Esophagus muscularis mucosa (tissue), 4 donors: ENCODE results near the gene PCSK6. TPM values are rescaled to one million over a fixed set of nuclear protein-coding genes. Genes with fewer than 3 reads are reported as not detected.

Experiments used
- DNase-seq: peaks from one replicate; pipeline ENCODE4 v3.0.0-alpha.2; 2017; ENCODE audit errors: extremely low spot score
- H3K27ac ChIP-seq, 4 donors: fragments of 200-600 bp; sonication (generic); replicated peaks in 1 of 4; 1 replicate in 3 of 4; 2 replicates in 1 of 4; pipeline ENCODE4 v1.5.1; 2016 to 2019; ENCODE audit warnings: mild to moderate bottlenecking in 1 of 4
- H3K27me3 ChIP-seq, 4 donors: fragments of 200-600 bp; sonication (generic); one replicate each; pipeline versions ENCODE4 v1.5.1 to v1.6.0; 2016 to 2019
- H3K36me3 ChIP-seq, 4 donors: fragments of 200-600 bp; sonication (generic); one replicate each; pipeline ENCODE4 v1.5.1; 2016 to 2019
- H3K4me1 ChIP-seq, 4 donors: fragments of 200-600 bp; sonication (generic); one replicate each; pipeline ENCODE4 v1.5.1; 2016 to 2019
- H3K4me3 ChIP-seq, 4 donors: fragments of 200-600 bp; sonication (generic); 1 replicate in 2 of 4; 2 replicates in 2 of 4; pipeline ENCODE4 v1.5.1; 2016 to 2019; ENCODE audit warnings: mild to moderate bottlenecking in 4 of 4, moderate library complexity in 1 of 4
- H3K9me3 ChIP-seq, 4 donors: fragments of 200-600 bp; sonication (generic); 1 replicate in 3 of 4; 2 replicates in 1 of 4; pipeline ENCODE4 v1.5.1; 2016 to 2019
- EP300 ChIP-seq: sonication (generic); formaldehyde crosslinking; IDR thresholded peaks from one replicate; pipeline ENCODE4 v1.6.1; 2017; ENCODE audit warnings: antibody characterized with exemption
- POLR2A ChIP-seq: fragments of 450-650 bp; IDR thresholded peaks from one replicate; pipeline ENCODE4 v1.6.1; 2017; ENCODE audit warnings: antibody characterized with exemption, moderate library complexity, mild to moderate bottlenecking, low read depth
- POLR2AphosphoS5 ChIP-seq, 2 donors: sonication (generic); formaldehyde crosslinking; IDR thresholded peaks; one replicate each; pipeline ENCODE4 v1.6.1; 2017; ENCODE audit warnings: antibody characterized with exemption in 2 of 2
- WGBS: methylation state at CpG from one replicate; pipeline ENCODE4 v1.1.5; 2018; 5-methylcytosine and 5-hydroxymethylcytosine counted together
- intact Hi-C: fragments of 100-400 bp; cut with DNase I; formaldehyde crosslinking; loops from one replicate; pipeline ENCODE4 v1.15.1; 2023
- total RNA-seq, 4 donors: library from RNA; depleted of rRNA; stranded (reverse); fragments of >200 nt; gene quantifications; one replicate each; pipeline versions ENCODE4 v1.1.0 to v1.2.1, GENCODE V29; 2016
- TF ChIP-seq, protein P1 (sequence below), 3 experiments: fragments of 200-600 bp in 2 of 3; fragments of 450-650 bp in 1 of 3; sonication (generic) in 2 of 3; IDR thresholded peaks; one replicate each; pipeline ENCODE4 v1.5.1; 2017 to 2019; ENCODE audit warnings: antibody characterized with exemption in 3 of 3, mild to moderate bottlenecking in 2 of 3, moderate library complexity in 1 of 3

The PCSK6 gene
- total RNA-seq, 4 donors from 2014 or later: 13.6 to 24.1 (median 15.3) TPM

DNA sequence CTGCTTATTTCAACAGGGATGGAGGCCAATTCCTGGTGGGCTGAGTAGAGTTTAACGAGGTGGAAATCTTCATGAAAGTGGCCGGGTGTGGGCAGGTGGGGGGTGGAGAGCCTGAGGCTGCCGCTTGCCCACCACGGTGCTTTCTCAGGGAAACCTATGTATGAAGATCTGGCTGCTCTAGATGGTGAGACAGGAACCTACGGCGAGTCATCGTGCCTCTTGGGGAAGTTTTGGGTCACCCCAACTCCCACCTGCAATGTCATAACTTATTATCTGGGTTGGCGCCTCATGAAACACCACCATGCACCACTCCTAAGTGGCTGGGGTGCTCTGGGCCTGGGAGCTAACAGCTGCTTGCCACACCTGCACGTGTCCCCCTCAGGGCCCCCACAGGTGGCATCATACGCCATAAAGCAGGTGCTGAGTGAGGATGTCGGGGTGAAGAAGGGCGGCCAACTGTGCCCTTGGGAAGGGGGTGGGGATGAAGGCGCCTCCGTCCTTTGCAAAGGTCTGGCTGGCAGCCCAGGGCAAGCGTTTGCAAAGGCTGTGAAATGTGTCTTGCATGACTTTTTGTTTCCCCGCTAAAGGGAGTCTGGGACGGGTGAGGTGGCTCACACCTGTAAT is 166.5 kb downstream of the PCSK6 start:
- DNase-seq: no peak
- no peaks in the 10 kb centered on the region for H3K9me3 ChIP-seq

GRCh38 chr15:101322016-101322695 is 167.4 kb downstream of the PCSK6 start:
- H3K9me3 ChIP-seq: no peaks in the 10 kb centered on the region
- H3K36me3 ChIP-seq: peaks cover 0 to 40% (median 0%) of the 10 kb centered on the region in 4 donors
- no peak for TF ChIP-seq POLR2AphosphoS5 (IDR thresholded peaks at IDR 0.05)
- WGBS: 81% methylated on average over 21 of the region's 21 CpGs
- H3K27ac ChIP-seq: no peak overlapping the region
- peaks cover 0 to 30% (median 0%) of the 10 kb centered on the region in 4 donors for H3K27me3 ChIP-seq
- no peaks in the 10 kb centered on the region for H3K4me1 ChIP-seq
- H3K4me3 ChIP-seq: no peak overlapping the region
- intact Hi-C loops: no loop called here
- no peak for DNase-seq

More for the DNA sequence above, 166.5 kb downstream of the PCSK6 start:
- H3K4me3 ChIP-seq: no peak overlapping the region
- intact Hi-C loops: no loop called here
- 93% methylated on average over 17 of the region's 17 CpGs for WGBS
- H3K36me3 ChIP-seq: peaks cover 0 to 40% (median 0%) of the 10 kb centered on the region in 4 donors
- no peak overlapping the region for H3K27ac ChIP-seq
- peaks cover 0 to 35% (median 0%) of the 10 kb centered on the region in 4 donors for H3K27me3 ChIP-seq
- TF ChIP-seq POLR2AphosphoS5 (IDR thresholded peaks at IDR 0.05): no peak
- no peak for TF ChIP-seq POLR2A
- no peak for TF ChIP-seq EP300
- TF ChIP-seq, protein P1, sequence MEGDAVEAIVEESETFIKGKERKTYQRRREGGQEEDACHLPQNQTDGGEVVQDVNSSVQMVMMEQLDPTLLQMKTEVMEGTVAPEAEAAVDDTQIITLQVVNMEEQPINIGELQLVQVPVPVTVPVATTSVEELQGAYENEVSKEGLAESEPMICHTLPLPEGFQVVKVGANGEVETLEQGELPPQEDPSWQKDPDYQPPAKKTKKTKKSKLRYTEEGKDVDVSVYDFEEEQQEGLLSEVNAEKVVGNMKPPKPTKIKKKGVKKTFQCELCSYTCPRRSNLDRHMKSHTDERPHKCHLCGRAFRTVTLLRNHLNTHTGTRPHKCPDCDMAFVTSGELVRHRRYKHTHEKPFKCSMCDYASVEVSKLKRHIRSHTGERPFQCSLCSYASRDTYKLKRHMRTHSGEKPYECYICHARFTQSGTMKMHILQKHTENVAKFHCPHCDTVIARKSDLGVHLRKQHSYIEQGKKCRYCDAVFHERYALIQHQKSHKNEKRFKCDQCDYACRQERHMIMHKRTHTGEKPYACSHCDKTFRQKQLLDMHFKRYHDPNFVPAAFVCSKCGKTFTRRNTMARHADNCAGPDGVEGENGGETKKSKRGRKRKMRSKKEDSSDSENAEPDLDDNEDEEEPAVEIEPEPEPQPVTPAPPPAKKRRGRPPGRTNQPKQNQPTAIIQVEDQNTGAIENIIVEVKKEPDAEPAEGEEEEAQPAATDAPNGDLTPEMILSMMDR (IDR thresholded peaks at IDR 0.05): no peak
- H3K4me1 ChIP-seq: no peaks in the 10 kb centered on the region

- Histone ChIP-seq H3K36me3 (peaks cover 0 to 43% (median 0%) of the 10 kb centered on the region in 4 donors), H3K27me3 (peaks cover 0 to 27% (median 0%) of the 10 kb centered on the region in 4 donors), H3K4me1 (no peaks in the 10 kb centered on the region), H3K27ac (no peak overlapping the region), H3K9me3 (no peaks in the 10 kb centered on the region), H3K4me3 (no peak overlapping the region)
- 60% methylated on average over 18 of the region's 21 CpGs for WGBS
- no peak for DNase-seq
- intact Hi-C loops: no loop called here
- no peak for TF ChIP-seq POLR2A
- TF ChIP-seq, protein P1 (IDR thresholded peaks at IDR 0.05): peak in 1 of 3 experiments; percentile 15
These were observed 168.9 kb downstream of the PCSK6 start for GRCh38 chr15:101320501-101321052.

DNA sequence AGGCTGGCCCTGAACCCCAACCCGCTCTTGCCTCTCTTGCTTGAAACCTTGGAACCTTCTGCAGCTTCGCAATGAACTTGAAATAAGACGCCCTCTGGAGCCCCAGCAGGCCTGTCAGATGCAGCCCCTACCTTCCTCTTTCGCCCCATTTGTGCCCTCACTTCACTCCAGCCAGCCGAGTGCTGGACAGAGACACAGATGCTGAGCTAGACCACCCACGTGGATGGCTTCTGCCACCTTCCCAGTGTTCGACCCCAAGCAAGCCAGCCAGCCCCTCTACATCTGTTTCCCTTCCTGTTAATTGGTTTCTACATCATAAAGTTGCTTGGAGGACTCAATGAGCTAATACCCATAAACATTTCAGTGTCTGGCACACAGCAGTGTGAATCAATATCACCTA is 170.7 kb downstream of the PCSK6 start:
- H3K4me3 ChIP-seq: no peak overlapping the region
- peaks cover 0 to 38% (median 0%) of the 10 kb centered on the region in 4 donors for H3K36me3 ChIP-seq
- no peak for DNase-seq
- no peaks in the 10 kb centered on the region for H3K4me1 ChIP-seq
- WGBS: 57% methylated on average over 7 of the region's 7 CpGs
- H3K27me3 ChIP-seq: peaks cover 0 to 27% (median 0%) of the 10 kb centered on the region in 4 donors
- TF ChIP-seq POLR2AphosphoS5 (IDR thresholded peaks at IDR 0.05) (no peak), EP300 (no peak), POLR2A (no peak)
- TF ChIP-seq, protein P1 (IDR thresholded peaks at IDR 0.05): no peak
- H3K9me3 ChIP-seq: no peaks in the 10 kb centered on the region
- intact Hi-C loops: no loop called here
- H3K27ac ChIP-seq: no peak overlapping the region

DNA sequence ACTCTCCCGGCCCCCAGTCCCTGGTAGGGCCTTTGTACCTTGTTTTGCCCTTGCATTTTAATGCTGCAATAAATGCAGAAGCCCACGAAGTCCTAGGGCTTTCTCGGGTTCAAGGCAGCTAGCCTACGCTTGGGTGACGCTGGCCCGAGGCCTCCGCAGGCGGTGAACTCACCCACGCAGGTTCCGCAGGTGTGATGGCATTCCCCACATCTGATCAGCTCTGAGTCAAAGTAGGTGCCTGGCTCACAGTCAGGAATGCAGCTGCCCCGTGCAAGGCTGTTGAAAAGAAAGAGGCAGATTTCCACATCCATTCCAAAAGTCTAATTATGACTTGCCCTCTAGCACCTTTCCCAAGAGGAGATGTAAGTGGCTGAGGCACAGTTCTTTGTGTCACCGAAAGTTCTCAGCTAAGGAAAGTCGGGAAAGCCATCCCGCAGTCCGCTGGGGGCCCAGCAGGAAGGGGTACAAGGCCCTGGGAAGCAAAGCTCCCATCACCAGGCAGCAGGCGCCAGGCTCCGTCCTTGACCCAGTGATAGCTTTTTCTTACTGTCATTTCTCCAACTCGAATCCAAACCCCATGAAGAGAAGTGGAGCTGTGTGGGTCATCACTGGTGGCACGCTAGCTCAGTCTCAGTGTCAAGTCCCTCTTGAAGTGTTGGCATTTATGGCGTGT is 171.2 kb downstream of the PCSK6 start:
- DNase-seq: no peak
- TF ChIP-seq, protein P1 (IDR thresholded peaks at IDR 0.05): no peak
- TF ChIP-seq EP300 (no peak), POLR2A (no peak), POLR2AphosphoS5 (IDR thresholded peaks at IDR 0.05) (no peak)
- H3K9me3 ChIP-seq: no peaks in the 10 kb centered on the region
- H3K36me3 ChIP-seq: peaks cover 0 to 39% (median 0%) of the 10 kb centered on the region in 4 donors
- intact Hi-C loops: no loop called here
- H3K27ac ChIP-seq: no peak overlapping the region
- H3K4me3 ChIP-seq: no peak overlapping the region
- WGBS: 88% methylated on average over 20 of the region's 20 CpGs
- H3K27me3 ChIP-seq: peaks cover 0 to 27% (median 0%) of the 10 kb centered on the region in 4 donors
- no peaks in the 10 kb centered on the region for H3K4me1 ChIP-seq
